T-helper 1 cell treated with Interleukin-12 subunit alpha and Interleukin-12 subunit beta and Interleukin-4 antibody, amounts not matched to agents 30 μg/mL and 1 μg/mL, for 36 hours (primary cell): ENCODE measurements around the gene COX10.
"Not testable (repeated sequence)": the region's sequence is repeated elsewhere in the genome, so short reads cannot be mapped to it uniquely, and the experiment has no call there.

Experiments
- H3K27ac Mint-ChIP-seq: one replicate; pipeline ENCODE4 v1.8.0; 2021; ENCODE audit warnings: mild to moderate bottlenecking, mixed read lengths
- H3K27me3 Mint-ChIP-seq: one replicate; pipeline ENCODE4 v1.8.0; 2021; ENCODE audit warnings: low read depth, mixed read lengths
- H3K36me3 Mint-ChIP-seq: one replicate; pipeline ENCODE4 v1.8.0; 2021; ENCODE audit warnings: low read depth, mixed read lengths
- H3K4me1 Mint-ChIP-seq: one replicate; pipeline ENCODE4 v1.8.0; 2021; ENCODE audit warnings: low read depth, mixed read lengths
- H3K4me3 Mint-ChIP-seq: one replicate; pipeline ENCODE4 v1.8.0; 2021; ENCODE audit warnings: mild to moderate bottlenecking, moderate library complexity, mixed read lengths
- H3K9me3 Mint-ChIP-seq: one replicate; pipeline ENCODE4 v1.8.0; 2021; ENCODE audit warnings: mixed read lengths

The COX10 gene

DNA sequence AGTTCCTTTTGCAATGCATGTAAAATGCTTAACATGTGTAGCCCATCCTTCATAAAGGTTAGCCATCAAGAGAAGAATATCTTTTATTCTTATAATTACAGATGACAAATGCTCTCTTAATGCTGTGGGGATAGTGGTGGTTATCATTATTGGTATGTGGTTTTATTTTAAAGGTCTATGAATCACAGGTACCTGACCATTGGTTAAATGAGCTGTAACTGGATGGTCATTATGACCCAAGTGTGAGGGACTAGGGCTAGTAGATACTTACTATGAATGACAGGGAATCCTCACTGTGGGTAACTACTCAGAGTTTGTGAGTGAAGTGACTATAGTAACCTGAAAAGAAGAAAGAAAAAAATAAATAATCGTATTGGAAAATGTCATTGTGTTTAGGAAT, 88.5 kb downstream of the COX10 start:
- no peaks in the 10 kb centered on the region for H3K27me3 Mint-ChIP-seq
- peaks cover 14% of the 10 kb centered on the region for H3K4me1 Mint-ChIP-seq
- peaks cover 5% of the 10 kb centered on the region for H3K9me3 Mint-ChIP-seq
- H3K27ac Mint-ChIP-seq, result no peak overlapping the region
- no peak overlapping the region for H3K4me3 Mint-ChIP-seq
- peaks cover 32% of the 10 kb centered on the region for H3K36me3 Mint-ChIP-seq

DNA sequence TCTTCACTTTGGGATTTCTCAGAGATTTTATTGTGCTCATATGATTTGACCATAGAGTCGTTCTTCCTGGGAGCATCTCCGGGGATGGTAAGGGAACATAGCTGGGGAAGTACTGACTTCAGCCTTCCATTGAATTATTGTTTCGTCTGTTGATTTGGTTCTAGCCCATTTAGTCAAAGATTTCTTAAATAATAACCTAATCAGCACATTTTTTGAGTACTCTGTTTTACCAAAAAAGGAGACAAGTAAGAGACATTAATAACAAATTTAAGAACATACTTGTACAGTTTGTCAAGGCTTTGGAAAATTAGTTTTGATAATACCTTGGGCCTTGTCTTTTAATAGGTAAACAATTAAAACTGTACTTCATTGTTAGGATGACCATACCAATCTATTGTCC, 89.4 kb downstream of the COX10 start:
- H3K27me3 Mint-ChIP-seq, result no peaks in the 10 kb centered on the region
- H3K4me1 Mint-ChIP-seq, result peaks cover 15% of the 10 kb centered on the region
- no peak overlapping the region for H3K27ac Mint-ChIP-seq
- peaks cover 31% of the 10 kb centered on the region for H3K36me3 Mint-ChIP-seq
- peaks cover 5% of the 10 kb centered on the region for H3K9me3 Mint-ChIP-seq
- H3K4me3 Mint-ChIP-seq, result no peak overlapping the region

DNA sequence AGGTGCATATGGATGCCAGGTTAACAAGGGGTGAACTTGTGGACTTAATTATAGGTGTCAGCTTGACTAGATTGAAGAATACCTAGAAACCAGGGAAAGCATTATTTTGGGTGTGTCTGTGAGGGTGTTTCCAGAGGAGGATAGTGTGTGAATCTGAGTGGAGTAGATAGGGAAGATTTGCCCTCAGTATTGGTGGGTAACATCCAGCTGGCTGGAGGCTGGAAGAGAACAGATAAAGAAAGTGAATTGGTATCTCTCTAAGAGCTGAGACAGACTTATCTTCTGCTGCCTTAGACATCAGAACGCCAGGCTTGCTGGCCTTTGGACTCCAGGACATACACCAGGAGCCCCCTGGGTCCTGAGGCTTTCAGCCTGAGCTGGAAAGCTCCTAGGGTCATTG, 92.1 kb downstream of the COX10 start:
- Mint-ChIP-seq H3K27me3 (no peaks in the 10 kb centered on the region), H3K27ac (no peak overlapping the region), H3K4me1 (peaks cover 28% of the 10 kb centered on the region), H3K4me3 (no peak overlapping the region), H3K36me3 (peaks cover 23% of the 10 kb centered on the region), H3K9me3 (no peaks in the 10 kb centered on the region)

DNA sequence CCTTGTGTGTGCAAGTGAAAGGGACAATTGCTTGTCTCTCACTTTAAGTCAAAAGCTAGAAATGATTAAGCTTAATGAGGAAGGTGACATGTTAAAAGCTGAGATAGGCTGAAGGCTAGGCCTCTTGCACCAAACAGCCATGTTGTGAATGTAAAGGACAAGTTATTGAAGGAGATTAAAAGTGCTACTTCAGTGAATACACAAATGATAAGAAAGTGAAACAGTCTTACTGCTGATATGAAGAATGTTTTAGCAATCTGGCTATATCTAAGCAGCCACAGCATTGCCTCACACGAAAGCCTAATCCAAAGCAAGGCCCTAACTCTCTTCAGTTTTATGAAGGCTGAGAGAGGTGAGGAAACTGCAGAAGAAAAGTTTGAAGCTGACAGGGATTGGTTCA, 96.3 kb downstream of the COX10 start:
- Mint-ChIP-seq H3K27ac (no peak overlapping the region), H3K9me3 (peaks cover 29% of the 10 kb centered on the region), H3K36me3 (peaks cover 49% of the 10 kb centered on the region), H3K4me1 (peaks cover 16% of the 10 kb centered on the region), H3K27me3 (no peaks in the 10 kb centered on the region), H3K4me3 (no peak overlapping the region)

DNA sequence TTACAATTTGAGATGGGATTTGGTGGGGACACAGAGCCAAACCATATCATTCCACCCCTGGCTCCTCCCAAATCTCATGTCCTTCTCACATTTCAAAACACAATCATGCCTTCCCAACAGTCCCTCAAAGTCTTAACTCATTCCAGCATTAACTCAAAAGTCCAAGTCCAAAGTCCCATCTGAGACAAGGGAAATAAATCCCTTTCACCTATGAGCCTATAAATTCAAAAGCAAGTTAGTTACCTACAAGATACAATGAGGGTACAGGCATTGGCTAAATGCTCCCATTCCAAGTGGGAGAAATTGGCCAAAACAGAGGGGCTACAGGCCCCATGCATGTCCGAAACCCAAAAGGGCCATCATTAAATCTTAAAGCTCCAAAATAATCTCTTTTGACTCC, 98.5 kb downstream of the COX10 start:
- H3K27ac Mint-ChIP-seq, H3K27me3 Mint-ChIP-seq, H3K4me3 Mint-ChIP-seq: not testable (repeated sequence)
- Mint-ChIP-seq H3K36me3 (peaks cover 51% of the 10 kb centered on the region), H3K4me1 (peaks cover 14% of the 10 kb centered on the region), H3K9me3 (peaks cover 29% of the 10 kb centered on the region)

DNA sequence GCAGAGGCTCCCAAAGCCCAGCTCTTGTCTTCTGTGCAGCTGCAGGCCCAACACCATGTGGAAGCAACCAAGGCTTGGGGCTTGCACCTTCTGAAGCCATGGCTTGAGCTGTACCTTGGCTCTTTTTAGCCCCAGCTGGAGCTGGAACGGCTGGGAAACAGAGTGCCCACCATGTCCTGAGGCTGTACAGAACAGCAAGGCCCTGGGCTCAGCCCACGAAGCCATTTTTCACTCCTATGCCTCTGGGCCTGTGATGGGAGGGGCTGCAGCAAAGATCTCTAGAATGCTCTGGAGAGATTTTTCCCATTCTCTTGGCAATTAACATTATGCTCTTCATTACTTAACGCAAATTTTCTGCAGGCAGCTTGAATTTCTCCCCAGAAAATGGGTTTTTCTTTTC, 99.3 kb downstream of the COX10 start:
- Mint-ChIP-seq H3K27me3 (no peaks in the 10 kb centered on the region), H3K27ac (no peak overlapping the region), H3K9me3 (peaks cover 29% of the 10 kb centered on the region), H3K4me3 (no peak overlapping the region), H3K4me1 (peaks cover 17% of the 10 kb centered on the region), H3K36me3 (peaks cover 55% of the 10 kb centered on the region)

DNA sequence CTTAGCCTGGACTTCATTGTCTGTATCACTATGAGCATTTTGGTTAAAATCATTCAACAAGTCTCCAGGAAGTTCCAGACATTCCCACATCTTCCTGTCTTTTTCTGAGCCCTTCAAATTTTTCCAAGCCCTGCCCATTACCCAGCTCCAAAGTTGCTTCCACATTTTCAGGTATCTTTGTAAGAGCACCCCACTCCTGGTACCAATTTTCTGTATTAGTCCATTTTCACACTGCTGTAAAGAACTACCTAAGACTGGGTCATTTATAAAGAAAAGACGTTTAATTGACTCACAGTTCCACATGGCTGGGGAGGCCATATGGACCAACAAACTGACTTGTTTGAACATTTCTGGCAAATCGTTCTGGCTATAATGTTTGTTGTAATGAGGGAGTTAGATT, 100.0 kb downstream of the COX10 start:
- peaks cover 29% of the 10 kb centered on the region for H3K9me3 Mint-ChIP-seq
- H3K27ac Mint-ChIP-seq, result no peak overlapping the region
- peaks cover 53% of the 10 kb centered on the region for H3K36me3 Mint-ChIP-seq
- H3K27me3 Mint-ChIP-seq, result no peaks in the 10 kb centered on the region
- no peak overlapping the region for H3K4me3 Mint-ChIP-seq
- H3K4me1 Mint-ChIP-seq, result peaks cover 15% of the 10 kb centered on the region

DNA sequence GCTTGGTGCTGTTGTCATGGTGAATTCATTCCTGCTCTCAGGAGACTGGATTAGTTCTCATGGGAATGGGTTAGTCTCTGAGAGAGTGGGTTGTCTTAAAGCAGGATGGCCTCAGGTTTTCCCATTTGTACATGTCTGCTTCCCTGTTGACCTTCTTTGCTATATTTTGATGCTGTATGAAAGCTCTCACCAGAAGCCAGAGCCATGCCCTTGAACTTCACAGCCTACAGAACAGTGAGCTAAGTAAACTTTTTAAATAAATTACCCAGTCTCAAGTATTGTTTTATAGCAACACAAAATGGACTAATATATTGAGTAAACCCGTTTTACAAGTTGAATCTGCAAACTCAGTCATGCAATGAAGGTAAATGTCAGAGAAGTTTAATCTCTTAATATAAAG, 100.6 kb downstream of the COX10 start:
- no peak overlapping the region for H3K27ac Mint-ChIP-seq
- no peaks in the 10 kb centered on the region for H3K27me3 Mint-ChIP-seq
- H3K4me1 Mint-ChIP-seq, result peaks cover 12% of the 10 kb centered on the region
- H3K9me3 Mint-ChIP-seq, result peaks cover 29% of the 10 kb centered on the region
- no peak overlapping the region for H3K4me3 Mint-ChIP-seq
- peaks cover 49% of the 10 kb centered on the region for H3K36me3 Mint-ChIP-seq

DNA sequence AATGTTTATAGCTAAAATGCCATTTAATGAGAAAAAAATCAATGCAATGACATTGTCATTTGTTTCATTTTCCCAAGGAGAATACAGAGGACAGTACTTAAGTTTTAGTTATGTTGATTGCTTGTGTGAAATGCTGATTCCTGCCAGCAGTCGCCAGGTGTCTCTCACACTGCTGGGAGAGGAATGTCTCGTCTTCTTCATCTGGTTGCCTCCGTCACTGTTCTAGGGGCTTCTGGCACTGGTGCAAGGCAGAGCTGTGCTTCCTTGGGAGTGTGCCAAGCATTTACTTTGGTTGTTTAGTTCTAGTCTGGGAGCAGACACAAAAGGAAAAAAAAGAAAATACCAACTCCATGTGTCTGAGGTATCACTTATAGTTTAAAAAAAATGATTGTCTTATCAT, 107.7 kb downstream of the COX10 start:
- H3K4me3 Mint-ChIP-seq, H3K27me3 Mint-ChIP-seq, H3K27ac Mint-ChIP-seq, H3K4me1 Mint-ChIP-seq, H3K9me3 Mint-ChIP-seq: not testable (repeated sequence)
- peaks cover 19% of the 10 kb centered on the region for H3K36me3 Mint-ChIP-seq

DNA sequence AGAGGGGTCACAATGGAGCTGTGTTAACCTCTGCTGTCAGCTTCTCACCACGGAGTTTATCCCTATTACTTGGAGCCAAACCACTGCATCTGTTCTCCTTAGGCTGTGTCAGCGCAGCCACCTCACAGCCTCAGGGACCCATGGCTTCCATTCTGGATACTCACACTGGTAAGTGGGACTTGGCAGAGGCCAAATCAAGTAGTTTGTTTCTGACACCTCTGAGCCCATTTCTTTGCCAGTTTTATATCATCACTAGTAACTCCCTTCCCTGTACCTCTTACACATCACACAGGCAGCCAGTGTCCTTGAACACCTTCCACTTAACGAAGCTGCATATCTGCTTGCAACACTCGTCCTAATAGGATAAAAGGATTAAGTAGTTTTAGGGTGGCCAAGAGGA, 108.5 kb downstream of the COX10 start:
- not testable (repeated sequence) for H3K27ac Mint-ChIP-seq, H3K4me3 Mint-ChIP-seq, H3K4me1 Mint-ChIP-seq, H3K9me3 Mint-ChIP-seq, H3K27me3 Mint-ChIP-seq
- H3K36me3 Mint-ChIP-seq, result peaks cover 15% of the 10 kb centered on the region

DNA sequence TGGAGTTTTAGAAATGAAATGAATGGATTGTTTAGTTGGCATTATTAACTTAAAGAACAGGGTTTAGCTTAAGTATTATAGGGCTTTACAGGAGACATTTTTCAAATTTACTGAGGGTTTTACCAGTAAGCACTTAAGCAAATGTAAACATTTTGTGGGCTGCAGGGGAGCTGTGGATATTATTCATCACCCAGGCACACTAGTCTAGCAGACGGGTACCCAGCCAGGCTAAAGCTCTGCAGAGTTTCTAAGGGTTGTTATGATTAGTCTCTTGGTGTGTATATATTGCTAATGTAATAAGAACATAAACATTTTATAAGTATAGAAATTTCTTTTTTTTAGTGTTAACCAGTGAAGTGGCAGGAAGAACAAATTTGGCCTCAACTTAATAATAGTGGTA, 110.6 kb downstream of the COX10 start:
- H3K27ac Mint-ChIP-seq, H3K9me3 Mint-ChIP-seq, H3K4me1 Mint-ChIP-seq, H3K4me3 Mint-ChIP-seq, H3K27me3 Mint-ChIP-seq: not testable (repeated sequence)
- H3K36me3 Mint-ChIP-seq, result peaks cover 14% of the 10 kb centered on the region

DNA sequence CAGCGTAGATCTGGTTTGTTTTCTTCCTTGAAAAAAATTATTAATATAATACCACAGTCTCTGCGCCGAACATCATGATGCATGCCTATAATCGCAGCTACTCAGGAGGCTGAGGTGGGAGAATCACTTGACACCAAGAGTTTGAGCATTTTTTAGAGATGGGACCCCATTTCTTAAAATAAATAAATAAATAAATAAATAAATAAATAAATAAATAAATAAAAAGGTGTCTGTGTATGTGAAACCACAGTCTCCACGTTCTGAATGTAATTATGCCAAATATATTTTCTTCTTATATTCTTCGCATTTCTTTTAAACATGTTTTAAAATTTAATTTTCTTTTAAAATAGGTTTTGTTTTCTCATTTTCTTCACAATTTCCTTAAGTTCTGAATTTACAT, 112.8 kb downstream of the COX10 start:
- H3K9me3 Mint-ChIP-seq, H3K27ac Mint-ChIP-seq, H3K4me3 Mint-ChIP-seq, H3K27me3 Mint-ChIP-seq: not testable (repeated sequence)
- peaks cover 13% of the 10 kb centered on the region for H3K36me3 Mint-ChIP-seq
- peaks cover 12% of the 10 kb centered on the region for H3K4me1 Mint-ChIP-seq

DNA sequence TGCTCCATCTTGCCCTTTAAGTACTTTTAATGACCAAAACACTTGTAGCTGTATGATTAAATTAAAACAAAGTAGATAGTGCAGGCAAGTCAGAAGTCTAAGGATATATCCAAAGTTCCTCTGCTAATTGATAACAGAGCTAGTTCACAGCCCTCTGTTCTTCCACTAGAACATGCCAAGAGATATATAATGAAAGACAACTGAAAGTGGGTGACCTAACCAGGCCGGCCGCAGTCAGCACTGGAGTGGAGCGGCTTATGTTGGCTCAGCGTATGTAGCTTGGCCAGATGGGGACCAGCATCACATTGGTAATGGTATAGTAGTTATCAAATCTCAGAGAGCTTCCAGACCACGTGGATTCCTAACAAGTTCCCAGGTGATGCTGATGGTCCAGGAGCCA, 115.2 kb downstream of the COX10 start:
- Mint-ChIP-seq H3K4me1 (peaks cover 17% of the 10 kb centered on the region), H3K36me3 (peaks cover 13% of the 10 kb centered on the region)
- H3K27ac Mint-ChIP-seq, H3K4me3 Mint-ChIP-seq, H3K27me3 Mint-ChIP-seq, H3K9me3 Mint-ChIP-seq: not testable (repeated sequence)

DNA sequence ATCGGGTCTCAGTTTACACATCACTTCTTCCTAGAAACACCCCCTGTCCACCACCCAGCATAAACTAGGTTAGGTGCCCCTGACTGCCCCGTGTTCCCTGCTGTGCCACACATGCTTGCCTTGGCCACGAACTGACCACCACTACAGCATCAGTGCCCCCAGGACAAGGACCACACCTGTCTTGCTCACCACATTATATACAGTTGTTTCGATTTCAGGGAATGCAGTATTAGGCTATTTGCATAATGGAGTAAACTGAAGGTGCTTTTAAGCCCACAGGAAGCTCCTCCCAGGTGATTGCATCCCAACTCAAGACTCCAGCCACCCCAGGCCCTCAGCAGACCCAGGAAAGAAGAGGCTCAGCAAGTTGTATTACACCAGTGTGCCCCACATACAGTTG, 117.1 kb downstream of the COX10 start:
- not testable (repeated sequence) for H3K4me3 Mint-ChIP-seq, H3K9me3 Mint-ChIP-seq, H3K27me3 Mint-ChIP-seq, H3K27ac Mint-ChIP-seq
- Mint-ChIP-seq H3K4me1 (peaks cover 27% of the 10 kb centered on the region), H3K36me3 (peaks cover 18% of the 10 kb centered on the region)

DNA sequence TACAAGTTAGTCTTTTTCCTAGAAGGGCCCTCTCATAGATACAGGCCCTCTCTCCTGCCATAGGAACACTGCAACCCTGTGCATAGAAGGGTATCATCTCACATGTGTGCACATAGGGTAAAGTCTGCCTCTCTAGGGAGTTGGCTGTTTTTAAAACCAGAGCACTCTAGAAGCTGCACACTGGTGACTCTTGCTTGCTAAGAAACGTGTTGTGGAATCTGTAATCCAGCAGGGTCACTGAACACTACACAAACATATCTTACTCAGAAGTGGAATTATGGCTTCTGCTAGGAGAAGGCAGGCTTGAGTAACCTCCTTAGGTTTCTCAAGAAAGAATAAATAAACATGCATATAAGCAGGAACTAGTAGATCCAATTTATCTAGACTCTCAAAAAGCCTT, 121.5 kb downstream of the COX10 start:
- not testable (repeated sequence) for H3K27ac Mint-ChIP-seq, H3K4me3 Mint-ChIP-seq, H3K27me3 Mint-ChIP-seq, H3K9me3 Mint-ChIP-seq
- peaks cover 47% of the 10 kb centered on the region for H3K4me1 Mint-ChIP-seq
- H3K36me3 Mint-ChIP-seq, result peaks cover 12% of the 10 kb centered on the region

DNA sequence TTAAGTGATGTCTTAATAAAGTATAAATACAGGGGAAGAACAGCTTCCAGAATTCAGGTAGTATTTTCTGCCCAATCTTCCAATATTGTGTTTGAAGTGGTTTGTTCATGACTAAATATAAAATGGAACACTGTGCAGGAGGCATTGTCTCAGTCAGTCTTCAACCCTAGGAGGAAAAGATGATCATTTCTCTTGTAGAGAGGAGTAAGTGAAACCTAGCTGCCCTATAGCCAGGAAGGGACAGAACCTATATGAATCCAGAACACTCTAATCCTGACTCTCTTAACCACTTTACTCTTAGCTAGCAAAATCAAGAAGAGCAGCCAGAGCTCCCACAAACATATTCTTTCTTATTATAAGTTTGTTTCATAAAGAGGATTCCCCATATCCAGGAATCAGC, 122.2 kb downstream of the COX10 start:
- H3K27ac Mint-ChIP-seq, H3K9me3 Mint-ChIP-seq, H3K27me3 Mint-ChIP-seq, H3K4me3 Mint-ChIP-seq: not testable (repeated sequence)
- Mint-ChIP-seq H3K4me1 (peaks cover 46% of the 10 kb centered on the region), H3K36me3 (peaks cover 12% of the 10 kb centered on the region)
